ENCODE data around the gene INPP4B. TPM values are rescaled to one million over a fixed set of nuclear protein-coding genes. Genes with fewer than 3 reads are reported as not detected.

Gene INPP4B
- total RNA-seq, 1 experiment from 2014 or later: 0.07 TPM

GRCh38 chr4:142718981-142719380 lies 127.1 kb downstream of the INPP4B start:
- Histone ChIP-seq H3K56ac (ENCODE audit: insufficient read length, low read depth, low read length) (no peak overlapping the region), H3K79me1 (ENCODE audit: insufficient read depth, low read depth, low read length, poor library complexity, severe bottlenecking) (no peaks in the 10 kb centered on the region), H3K79me2 (ENCODE audit: insufficient read depth, low read length) (no peaks in the 10 kb centered on the region), H3K14ac (ENCODE audit: insufficient read depth, low read length) (no peak overlapping the region), H3K23ac (ENCODE audit: insufficient read length, low read depth, low read length) (no peak overlapping the region), H3K18ac (ENCODE audit: insufficient read length, low read depth, low read length) (no peak overlapping the region), H4K5ac (ENCODE audit: insufficient read length, low read depth, low read length) (no peak overlapping the region), H3K27me3 (ENCODE audit: insufficient read depth, low read length) (peaks cover 25% of the 10 kb centered on the region; the same call in 1 of the 2 replicates), H2BK12ac (ENCODE audit: insufficient read length, low read depth, low read length) (no peak overlapping the region), H2BK120ac (ENCODE audit: low read depth, low read length, poor library complexity, severe bottlenecking) (no peak overlapping the region), H3K4ac (ENCODE audit: low read depth, low read length) (no peak overlapping the region), H3K23me2 (ENCODE audit: insufficient read length, low read depth, low read length, poor library complexity, severe bottlenecking) (no peaks in the 10 kb centered on the region), H2AK5ac (ENCODE audit: insufficient read length, low read length) (no peak overlapping the region), H3K4me2 (ENCODE audit: insufficient read depth, insufficient read length, low read length) (no peak overlapping the region), H4K20me1 (ENCODE audit: control insufficient read depth, insufficient read depth, insufficient read length) (no peaks in the 10 kb centered on the region), H2BK15ac (ENCODE audit: low read depth, low read length) (no peak overlapping the region), H3K9me3 (ENCODE audit: control insufficient read depth, low read depth, low read length) (no peaks in the 10 kb centered on the region), H2BK20ac (ENCODE audit: low read depth, low read length, poor library complexity, severe bottlenecking) (no peak overlapping the region), H2AFZ (ENCODE audit: low read length) (no peak overlapping the region), H2BK5ac (ENCODE audit: insufficient read length, low read length) (no peak overlapping the region), H3K27ac (ENCODE audit: insufficient read length, low read depth, low read length) (no peak overlapping the region), H4K91ac (ENCODE audit: insufficient read length, low read depth, low read length) (no peak overlapping the region), H4K8ac (replicated peaks; ENCODE audit: insufficient read length, low read depth, low read length) (no peak overlapping the region), H3T11ph (ENCODE audit: low read length) (no peak overlapping the region), H3K9ac (ENCODE audit: extremely low read depth, insufficient read length, low read length) (no peak overlapping the region), H3K4me1 (ENCODE audit: insufficient read depth, low read length) (no peaks in the 10 kb centered on the region; the same call in 1 of the 2 replicates)
- Mint-ChIP-seq H3K36me3 (ENCODE audit: insufficient read depth in 1 of 3, low read depth in 3 of 3) (no peaks in the 10 kb centered on the region), H3K27me3 (ENCODE audit: low read depth) (peaks cover 49% of the 10 kb centered on the region), H3K27ac (no peak overlapping the region), H3K9me3 (no peaks in the 10 kb centered on the region), H3K4me3 (no peak overlapping the region), H3K4me1 (peaks cover 4 to 5% of the 10 kb centered on the region in 2 experiments)
- DNase-seq: no peak
- no peak for TF ChIP-seq CTCF (conservative IDR thresholded peaks at IDR 0.05)

All from H9 (cell line).